ENCODE data around the gene SYDE1. TPM values are rescaled to one million over a fixed set of nuclear protein-coding genes. Genes with fewer than 3 reads are reported as not detected.

The SYDE1 gene
- total and polyA plus RNA-seq, 4 experiments from 2014 or later = not detected

GRCh38 chr19:15120135-15121026 is 13.2 kb downstream of the SYDE1 start:
- no peak for DNase-seq
- H3K4me3 Mint-ChIP-seq = peak overlapping the region in 1 of 8 donors; percentile 39
- ChIA-PET CTCF (ENCODE audit: partially characterized antibody) (no interaction called here), POLR2A (ENCODE audit: partially characterized antibody) (no interaction called here)
- Histone ChIP-seq H3K4me3 (ENCODE audit: low read length in 2 of 2) (no peak overlapping the region), H3K27me3 (ENCODE audit: insufficient read depth, low read length) (no peaks in the 10 kb centered on the region), H3K36me3 (ENCODE audit: insufficient read depth, low read length) (peaks cover 26% of the 10 kb centered on the region), H3K4me1 (ENCODE audit: insufficient read depth, low read length) (peaks cover 12% of the 10 kb centered on the region), H3K27ac (ENCODE audit: low read depth, low read length) (no peak overlapping the region), H3K9me3 (ENCODE audit: control insufficient read depth in 1 of 2, low read length in 2 of 2) (no peaks in the 10 kb centered on the region)
- peaks cover 36 to 59% of the 10 kb centered on the region in 2 donors for H3K36me3 Mint-ChIP-seq
- no peaks in the 10 kb centered on the region for H3K27me3 Mint-ChIP-seq
- H3K27ac Mint-ChIP-seq = peak overlapping the region in 3 of 7 donors; percentile 72 to 74 (median 73)
- H3K9me3 Mint-ChIP-seq = no peaks in the 10 kb centered on the region
- intact Hi-C loops (cut with micrococcal nuclease) = no loop called here
- H3K4me1 Mint-ChIP-seq = peaks cover 9 to 20% (median 14%) of the 10 kb centered on the region in 4 donors

- Histone ChIP-seq H3K27ac (ENCODE audit: low read depth, low read length) (no peak overlapping the region), H3K9me3 (ENCODE audit: control insufficient read depth in 1 of 2, low read length in 2 of 2) (no peaks in the 10 kb centered on the region), H3K27me3 (ENCODE audit: insufficient read depth, low read length) (no peaks in the 10 kb centered on the region), H3K36me3 (ENCODE audit: insufficient read depth, low read length) (peaks cover 20% of the 10 kb centered on the region), H3K4me3 (ENCODE audit: low read length in 2 of 2) (no peak overlapping the region), H3K4me1 (ENCODE audit: insufficient read depth, low read length) (peaks cover 16% of the 10 kb centered on the region)
- ChIA-PET CTCF (ENCODE audit: partially characterized antibody) (no interaction called here), POLR2A (ENCODE audit: partially characterized antibody) (no interaction called here)
- intact Hi-C loops (cut with micrococcal nuclease) = no loop called here
- Mint-ChIP-seq H3K27me3 (no peaks in the 10 kb centered on the region), H3K36me3 (peaks cover 32 to 57% of the 10 kb centered on the region in 2 donors), H3K4me1 (peaks cover 11 to 30% (median 18%) of the 10 kb centered on the region in 4 donors), H3K9me3 (no peaks in the 10 kb centered on the region), H3K27ac (no peak overlapping the region), H3K4me3 (peak overlapping the region in 1 of 8 donors; percentile 42)
- DNase-seq = no peak
These were observed 15.3 kb downstream of the SYDE1 start for GRCh38 chr19:15122331-15123030.

- H3K36me3 ChIP-seq (ENCODE audit: insufficient read depth, low read length) = peaks cover 13% of the 10 kb centered on the region
- Mint-ChIP-seq H3K9me3 (no peaks in the 10 kb centered on the region), H3K27me3 (no peaks in the 10 kb centered on the region), H3K4me3 (peak overlapping the region in 6 of 8 donors; percentile 29 to 99 (median 57)), H3K4me1 (peaks cover 11 to 30% (median 21%) of the 10 kb centered on the region in 4 donors), H3K36me3 (peaks cover 27 to 50% of the 10 kb centered on the region in 2 donors), H3K27ac (peak overlapping the region in 6 of 7 donors; percentile 8 to 95 (median 59))
- H3K4me1 ChIP-seq (ENCODE audit: insufficient read depth, low read length) = peaks cover 16% of the 10 kb centered on the region
- no peaks in the 10 kb centered on the region for H3K27me3 ChIP-seq (ENCODE audit: insufficient read depth, low read length)
- no peak for DNase-seq
- ChIA-PET CTCF (ENCODE audit: partially characterized antibody) (interaction anchor here (1.1 kb wide), 1 partner anchor 22 kb away, joined by 3 read pairs; no protein-coding TSS in a partner anchor), POLR2A (ENCODE audit: partially characterized antibody) (no interaction called here)
- intact Hi-C loops (cut with micrococcal nuclease) = no loop called here
- H3K27ac ChIP-seq (ENCODE audit: low read depth, low read length) = no peak overlapping the region
- H3K4me3 ChIP-seq (ENCODE audit: low read length in 2 of 2) = no peak overlapping the region
- H3K9me3 ChIP-seq (ENCODE audit: control insufficient read depth in 1 of 2, low read length in 2 of 2) = no peaks in the 10 kb centered on the region
These were observed 16.1 kb downstream of the SYDE1 start for GRCh38 chr19:15123031-15123890.

- ChIA-PET CTCF (ENCODE audit: partially characterized antibody) (interaction anchor here (1.1 kb wide), 1 partner anchor 23 kb away, joined by 3 read pairs; no protein-coding TSS in a partner anchor), POLR2A (ENCODE audit: partially characterized antibody) (interaction anchor here (0.5 to 1.0 kb wide), 3 partner anchors 55 to 295 kb away, joined by 3 to 5 read pairs (median 3); partner anchors contain the start of genes AKAP8 and AKAP8L)
- Mint-ChIP-seq H3K27me3 (peaks cover 0 to 1% of the 10 kb centered on the region in 2 donors), H3K9me3 (no peaks in the 10 kb centered on the region), H3K4me1 (peaks cover 11 to 32% (median 23%) of the 10 kb centered on the region in 4 donors), H3K4me3 (peak overlapping the region; percentile 91 to 99 (median 98)), H3K27ac (peak overlapping the region; percentile 8 to 100 (median 98)), H3K36me3 (peaks cover 20 to 44% of the 10 kb centered on the region in 2 donors)
- peak overlapping the region; percentile 90 for H3K27ac ChIP-seq (ENCODE audit: low read depth, low read length)
- peaks cover 17% of the 10 kb centered on the region for H3K4me1 ChIP-seq (ENCODE audit: insufficient read depth, low read length)
- H3K36me3 ChIP-seq (ENCODE audit: insufficient read depth, low read length) = peaks cover 11% of the 10 kb centered on the region
- intact Hi-C loops (cut with micrococcal nuclease) = no loop called here
- no peak overlapping the region for H3K4me3 ChIP-seq (ENCODE audit: low read length in 2 of 2)
- DNase-seq = no peak
- H3K9me3 ChIP-seq (ENCODE audit: control insufficient read depth in 1 of 2, low read length in 2 of 2) = no peaks in the 10 kb centered on the region
- H3K27me3 ChIP-seq (ENCODE audit: insufficient read depth, low read length) = no peaks in the 10 kb centered on the region
These were observed 16.7 kb downstream of the SYDE1 start for GRCh38 chr19:15123900-15124299.

- peak overlapping the region; percentile 86 to 89 for H3K4me3 ChIP-seq (ENCODE audit: low read length in 2 of 2)
- POLR2A ChIA-PET (ENCODE audit: partially characterized antibody) = interaction anchor here (1.0 kb wide), 2 partner anchors 255 to 294 kb away, joined by 3 to 5 read pairs; partner anchors contain the start of genes AKAP8 and AKAP8L
- H3K9me3 ChIP-seq (ENCODE audit: control insufficient read depth in 1 of 2, low read length in 2 of 2) = no peaks in the 10 kb centered on the region
These were observed 17.5 kb downstream of the SYDE1 start for GRCh38 chr19:15124572-15125231.

More at GRCh38 chr19:15124572-15125231, 17.5 kb downstream of the SYDE1 start:
- Histone ChIP-seq H3K4me1 (ENCODE audit: insufficient read depth, low read length) (peaks cover 24% of the 10 kb centered on the region), H3K27me3 (ENCODE audit: insufficient read depth, low read length) (no peaks in the 10 kb centered on the region), H3K36me3 (ENCODE audit: insufficient read depth, low read length) (peaks cover 10% of the 10 kb centered on the region), H3K27ac (ENCODE audit: low read depth, low read length) (peak overlapping the region; percentile 90)
- H3K27me3 Mint-ChIP-seq = peaks cover 0 to 2% of the 10 kb centered on the region in 2 donors
- peaks cover 17 to 37% of the 10 kb centered on the region in 2 donors for H3K36me3 Mint-ChIP-seq
- intact Hi-C loops (cut with micrococcal nuclease) = loop anchor here (1.0 kb wide), 2 partner anchors 26 to 295 kb away; no protein-coding TSS in a partner anchor
- CTCF ChIA-PET (ENCODE audit: partially characterized antibody) = interaction anchor here (0.7 to 1.9 kb wide), 3 partner anchors 23 to 450 kb away, joined by 3 to 7 read pairs (median 3); no protein-coding TSS in a partner anchor
- peak in 2 of 5 donors; percentile 10 to 20 for DNase-seq
- H3K4me3 Mint-ChIP-seq = peak overlapping the region; percentile 91 to 99 (median 98)
- no peaks in the 10 kb centered on the region for H3K9me3 Mint-ChIP-seq
- H3K4me1 Mint-ChIP-seq = peaks cover 14 to 40% (median 29%) of the 10 kb centered on the region in 4 donors
- H3K27ac Mint-ChIP-seq = peak overlapping the region; percentile 95 to 100 (median 98)

Data from CD4-positive, alpha-beta memory T cell (primary cell).